GM19193 (cell line): Measurements from ENCODE around the gene SPOCK1.

Experiments used
- POLR2A ChIP-seq: IDR thresholded peaks from 4 replicates; pipeline ENCODE4 v1.6.1; 2011; ENCODE audit not compliant: insufficient read depth, insufficient read length; ENCODE audit errors: extremely low read depth

Gene SPOCK1

DNA sequence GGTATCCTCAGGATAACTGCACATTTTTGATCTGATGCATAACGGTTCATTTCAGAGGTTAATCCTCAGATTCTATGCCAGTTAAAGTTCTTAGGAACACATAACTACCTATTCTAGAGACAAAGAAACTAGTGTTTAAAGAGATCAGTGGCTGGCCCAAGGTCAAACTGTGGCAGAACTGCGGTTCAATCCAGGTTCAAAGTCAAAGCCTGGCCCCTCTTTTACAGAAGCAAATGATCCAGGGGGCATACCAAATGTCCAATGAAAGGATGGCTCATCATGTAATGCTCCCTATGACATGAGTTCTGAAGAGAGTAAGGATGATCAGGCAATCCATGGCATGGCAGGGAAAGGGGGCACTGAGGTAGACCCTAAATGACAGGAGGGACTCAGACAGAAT lies 283.3 kb downstream of the SPOCK1 start:
- TF ChIP-seq POLR2A, result no peak

DNA sequence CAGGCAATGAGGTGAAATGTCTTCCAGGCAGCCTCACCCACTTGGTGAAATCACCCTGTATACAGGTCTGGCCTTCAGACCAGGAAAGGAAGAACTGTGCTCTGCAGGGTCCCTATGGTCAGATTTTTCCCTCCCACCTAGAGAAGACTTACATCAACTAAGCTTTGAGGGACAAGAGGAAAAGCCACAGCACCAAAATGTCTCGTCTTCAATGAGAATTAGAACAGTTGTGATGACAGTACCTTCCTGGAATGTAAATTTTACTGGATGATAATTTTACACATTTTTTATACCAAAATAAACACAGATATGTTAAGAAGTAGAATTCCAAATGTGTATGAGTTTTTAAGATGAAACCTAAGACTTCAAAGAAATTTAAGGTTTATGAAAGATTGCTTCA lies 283.9 kb downstream of the SPOCK1 start:
- TF ChIP-seq POLR2A, result no peak

DNA sequence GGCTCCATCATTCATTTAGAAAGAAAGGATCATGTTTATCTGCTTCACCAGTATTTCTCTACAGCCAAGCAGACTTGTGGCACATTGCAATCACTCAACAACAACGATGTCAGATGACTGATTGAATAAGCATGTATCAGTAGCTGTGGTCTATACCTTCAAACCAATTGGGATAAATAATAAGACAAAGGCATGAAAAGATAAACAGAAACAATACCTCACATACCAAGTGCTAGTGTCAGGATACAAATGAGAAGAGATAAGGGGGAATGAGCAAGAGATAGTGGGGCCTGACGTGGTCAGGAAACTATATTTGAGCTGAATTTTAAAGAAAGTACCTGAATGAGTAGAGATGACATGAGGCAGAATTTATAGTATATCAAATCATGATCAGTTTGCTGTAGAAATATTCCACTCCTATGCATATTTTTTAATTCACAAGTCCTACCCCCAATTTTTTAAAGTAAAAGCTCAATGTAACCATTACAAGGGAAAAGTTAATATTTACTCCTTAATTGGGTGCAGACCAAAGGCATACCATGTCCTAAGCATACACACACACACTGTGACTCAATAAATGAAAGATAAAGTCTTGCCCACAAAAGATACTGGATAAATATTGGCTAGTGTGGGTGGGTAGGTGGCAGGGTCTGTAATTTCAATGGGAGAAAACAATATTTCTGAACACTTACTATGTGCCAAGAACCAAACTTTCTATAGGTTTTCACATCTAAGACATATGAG lies 284.5 kb downstream of the SPOCK1 start:
- no peak for TF ChIP-seq POLR2A

DNA sequence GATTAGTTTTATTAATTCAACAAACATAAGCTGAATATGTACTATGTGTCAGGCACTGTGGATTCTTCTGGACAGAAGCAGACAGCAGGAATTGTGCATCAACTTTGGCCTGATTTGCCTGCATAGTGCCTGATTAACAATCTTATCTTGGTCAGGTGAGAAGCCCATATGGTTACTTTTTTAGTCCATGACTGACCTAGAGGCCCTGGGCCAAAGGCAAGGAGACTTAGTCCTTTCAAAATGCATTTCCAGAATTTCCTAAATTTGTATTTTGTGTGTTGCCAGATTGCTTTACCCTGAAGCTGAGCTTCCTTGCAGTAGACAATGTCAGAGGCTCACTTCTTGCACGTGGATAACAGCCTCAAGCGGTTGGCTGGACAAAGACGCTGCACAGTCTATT lies 286.7 kb downstream of the SPOCK1 start:
- TF ChIP-seq POLR2A, result no peak

DNA sequence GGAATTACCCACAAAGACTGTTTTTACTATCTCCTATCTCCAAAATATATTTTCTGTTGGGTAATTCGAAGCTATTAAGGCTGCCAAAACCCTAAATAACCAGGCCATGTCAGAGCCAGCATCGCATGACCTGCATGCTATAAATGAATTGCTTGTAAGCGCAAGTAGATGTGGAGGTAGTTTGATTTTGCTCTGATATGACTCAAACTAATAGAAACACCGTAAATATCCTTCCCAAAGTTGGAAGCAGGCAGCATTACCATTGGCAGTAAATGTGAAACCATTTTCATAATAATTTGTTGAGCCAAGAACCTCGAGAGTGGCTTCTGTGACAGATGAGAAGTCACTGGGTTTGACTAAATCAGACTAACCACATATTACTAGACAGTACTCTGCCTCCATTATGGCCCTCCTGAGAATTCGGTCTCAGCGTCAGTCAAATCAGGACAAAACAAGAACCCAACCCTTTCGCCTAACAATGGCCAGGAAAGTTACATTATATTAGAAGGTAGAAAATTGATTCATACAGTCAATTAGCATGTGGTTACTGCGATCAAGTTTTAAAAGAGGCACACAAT lies 289.8 kb downstream of the SPOCK1 start:
- no peak for TF ChIP-seq POLR2A

DNA sequence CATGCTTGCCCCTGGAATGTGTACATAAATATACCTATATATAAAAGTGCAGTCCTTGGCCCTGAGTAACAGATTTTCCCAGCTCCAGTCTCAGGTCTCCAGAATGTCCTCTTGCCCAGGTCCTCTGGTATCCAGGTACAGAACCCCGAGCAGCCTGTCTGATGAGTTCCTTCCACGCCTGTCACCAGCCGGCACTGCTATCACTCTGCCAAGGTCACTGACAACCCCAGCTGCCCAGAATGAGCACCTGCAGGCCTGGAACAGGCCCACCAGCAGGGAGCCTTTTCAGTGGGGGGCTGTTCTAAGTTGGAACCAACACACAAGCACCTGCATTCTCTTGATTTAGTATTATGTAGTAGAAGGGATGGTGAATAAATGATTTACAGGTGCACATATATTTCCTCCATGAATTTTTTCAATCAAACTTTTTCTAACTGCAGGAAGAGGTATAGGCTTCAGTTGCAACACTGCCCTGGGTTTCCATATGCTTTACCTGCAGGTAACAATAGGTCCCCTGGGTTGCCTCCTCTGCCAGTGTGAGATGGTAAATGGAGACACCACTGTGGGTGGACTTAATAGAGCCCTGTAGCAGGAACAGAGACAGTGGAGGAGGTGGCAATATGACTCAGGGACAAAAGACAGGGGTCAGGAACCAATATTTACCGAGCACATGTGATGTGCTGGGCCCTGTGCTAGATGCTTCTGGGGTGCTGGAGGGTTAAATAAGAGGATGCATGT lies 291.9 kb downstream of the SPOCK1 start:
- no peak for TF ChIP-seq POLR2A

DNA sequence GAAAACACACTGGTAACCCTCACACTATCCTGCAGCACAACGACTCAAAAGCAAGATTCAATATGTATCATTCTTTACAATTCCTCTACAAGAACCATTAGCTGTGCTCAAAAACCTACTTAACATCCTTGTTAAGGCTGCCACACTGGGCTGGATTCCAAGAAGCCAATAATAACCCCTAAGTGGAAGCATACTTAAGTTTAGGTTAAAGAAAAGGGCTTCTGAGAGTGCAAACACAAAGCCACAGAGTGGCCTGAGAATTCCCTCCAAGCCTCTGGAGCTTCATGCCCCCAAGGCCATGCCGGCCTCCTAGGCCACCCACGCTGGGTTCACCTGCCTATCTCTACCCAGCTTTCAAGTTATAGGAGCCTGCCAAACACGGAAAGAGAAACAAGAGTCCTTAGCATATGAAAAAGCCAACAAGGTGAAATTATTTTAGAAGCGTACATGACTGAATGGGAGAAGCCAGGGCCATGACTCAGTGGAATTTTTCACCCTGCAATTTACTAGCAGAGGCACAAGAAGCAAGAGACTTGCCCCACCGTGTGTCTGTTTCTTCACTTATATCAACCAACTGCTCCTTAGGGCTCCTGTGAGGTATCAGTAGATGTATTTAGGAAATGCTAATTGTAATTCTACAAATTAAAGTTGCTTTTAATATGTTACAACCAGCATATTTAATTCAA lies 293.0 kb downstream of the SPOCK1 start:
- no peak for TF ChIP-seq POLR2A

DNA sequence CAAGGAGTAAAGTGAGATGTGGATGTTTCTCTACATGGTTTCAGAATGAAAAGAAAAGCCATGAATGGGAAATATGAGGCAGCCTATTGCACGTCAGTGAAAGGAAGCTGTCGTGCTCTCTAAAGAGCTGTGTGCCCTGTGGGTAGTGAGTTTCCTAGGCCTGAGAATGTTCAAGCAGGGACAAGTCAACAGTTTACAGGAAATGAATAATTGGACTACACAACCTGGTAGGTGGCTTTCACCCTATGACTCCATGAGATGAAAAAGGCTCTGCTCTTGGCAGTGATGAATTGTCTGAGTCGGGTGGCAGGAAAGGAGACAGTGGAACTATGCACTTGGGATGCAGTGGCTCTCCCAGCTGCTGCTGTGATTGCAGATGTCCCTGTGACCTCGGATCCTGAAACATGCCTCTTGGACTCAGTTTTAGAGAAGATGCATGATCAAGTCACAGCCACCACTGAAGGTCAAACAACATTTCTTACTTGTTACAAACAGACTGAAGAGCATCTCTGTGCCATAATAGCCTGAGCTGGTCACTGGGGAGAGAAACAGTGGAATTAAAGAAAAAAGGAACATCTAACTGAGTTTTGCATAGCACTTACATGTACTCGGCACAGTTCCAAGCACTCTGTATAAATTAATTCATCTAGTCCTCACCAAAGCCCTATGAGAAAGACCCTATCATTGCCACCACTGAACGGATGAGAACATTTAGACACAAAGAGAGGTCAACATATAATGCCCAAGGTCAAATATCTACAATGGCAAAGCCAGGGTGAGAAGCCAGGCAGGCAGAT lies 293.7 kb downstream of the SPOCK1 start:
- no peak for TF ChIP-seq POLR2A

DNA sequence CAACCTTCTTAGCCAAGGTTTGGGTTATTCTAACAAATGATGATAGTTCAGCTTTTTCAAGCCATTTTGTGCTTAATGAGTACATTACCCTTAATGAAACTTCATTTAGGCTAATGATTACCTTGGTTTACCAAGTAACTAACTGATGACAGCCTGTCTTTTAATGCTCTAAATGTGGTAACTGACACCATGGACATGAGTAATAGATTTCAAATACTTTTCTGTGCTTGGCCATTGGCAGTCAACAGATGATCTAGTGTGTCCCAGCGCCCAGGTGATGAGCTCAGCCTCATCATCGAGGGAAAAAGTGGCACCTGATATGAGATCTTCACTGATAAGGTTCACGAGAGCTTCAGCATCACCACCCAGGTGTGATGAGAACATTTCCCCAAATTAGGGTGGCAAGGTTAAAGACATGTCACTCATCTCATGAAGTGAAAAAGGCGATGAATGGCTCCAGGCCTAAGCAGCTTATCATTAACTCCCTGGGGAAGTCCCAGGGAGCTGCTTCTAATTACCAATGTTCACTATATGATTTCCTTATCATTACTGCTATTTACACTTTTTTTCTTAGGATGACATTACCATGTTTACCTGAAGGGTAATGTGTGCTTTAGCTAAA lies 296.0 kb downstream of the SPOCK1 start:
- no peak for TF ChIP-seq POLR2A

DNA sequence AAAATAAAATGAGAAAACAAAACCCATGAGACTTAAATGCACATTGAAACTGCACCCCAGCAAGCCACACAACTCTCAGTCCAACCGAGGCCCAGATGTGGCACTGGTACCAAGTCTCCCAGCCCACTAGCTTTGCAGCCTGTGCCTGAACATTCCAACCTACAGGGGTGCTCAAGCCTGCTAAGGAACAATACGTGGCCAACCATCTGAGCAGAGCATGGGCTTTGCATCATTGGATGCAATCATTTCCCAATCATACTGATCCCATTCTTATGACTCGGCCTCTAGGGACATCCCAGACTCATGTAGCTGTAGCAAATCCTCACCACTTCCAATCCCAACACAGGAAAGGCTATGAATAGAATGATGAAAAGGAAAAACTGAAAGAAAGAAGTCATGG lies 297.2 kb downstream of the SPOCK1 start:
- TF ChIP-seq POLR2A, result no peak

DNA sequence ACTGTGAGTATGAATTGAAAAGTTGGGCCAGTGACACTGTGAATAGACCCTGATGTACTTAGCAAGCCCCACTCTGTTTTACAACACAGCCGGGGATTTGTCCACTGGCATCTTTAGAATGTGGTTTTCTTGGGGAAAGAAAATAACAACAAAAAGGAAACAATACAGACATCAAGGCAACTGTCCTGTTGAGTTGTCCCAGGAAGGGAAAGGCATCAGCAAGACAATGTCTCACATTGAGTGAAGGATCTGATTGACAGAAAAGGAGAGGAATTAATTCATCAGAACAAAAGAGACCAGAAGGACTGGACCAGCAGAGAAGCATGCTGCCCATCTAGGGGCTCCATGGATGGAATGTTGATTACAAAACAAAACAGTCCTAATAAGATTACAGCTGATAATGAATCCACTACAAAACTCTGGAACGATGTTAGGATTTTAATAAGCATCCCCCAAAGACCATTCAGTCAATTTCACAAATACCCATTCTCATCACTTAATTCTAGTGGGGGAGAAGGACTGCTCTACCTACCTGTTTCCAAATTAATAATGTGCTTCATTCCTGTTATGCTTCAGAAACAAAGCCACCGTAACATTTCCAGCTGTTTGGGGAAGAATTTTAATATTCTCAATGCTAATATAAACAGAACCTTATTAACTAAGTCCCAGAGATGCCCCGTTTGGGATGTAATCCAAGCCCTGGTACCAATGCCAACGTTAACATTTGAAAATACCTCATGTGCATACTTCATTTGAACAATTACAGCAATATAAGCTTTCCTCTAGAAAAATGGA lies 298.0 kb downstream of the SPOCK1 start:
- TF ChIP-seq POLR2A, result no peak

DNA sequence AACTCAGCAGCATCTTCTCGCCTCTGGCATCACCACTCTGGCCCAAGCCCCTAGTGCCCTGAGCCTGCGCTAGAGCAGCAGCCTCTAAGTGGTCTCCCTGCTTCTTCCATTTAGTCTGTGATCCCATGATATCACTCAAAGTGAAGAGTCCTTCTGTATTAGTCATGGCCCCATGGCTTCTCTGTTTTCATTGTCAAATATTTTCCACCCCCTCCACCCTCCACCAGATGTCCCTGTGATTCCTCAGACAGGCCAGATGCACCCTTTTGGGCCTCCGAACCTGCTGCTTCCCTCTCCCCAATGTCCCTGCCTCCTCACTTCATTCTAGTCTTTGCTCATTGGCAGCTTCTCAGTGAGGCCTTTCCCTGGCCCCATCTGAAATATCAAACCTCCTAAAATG lies 299.2 kb downstream of the SPOCK1 start:
- no peak for TF ChIP-seq POLR2A

DNA sequence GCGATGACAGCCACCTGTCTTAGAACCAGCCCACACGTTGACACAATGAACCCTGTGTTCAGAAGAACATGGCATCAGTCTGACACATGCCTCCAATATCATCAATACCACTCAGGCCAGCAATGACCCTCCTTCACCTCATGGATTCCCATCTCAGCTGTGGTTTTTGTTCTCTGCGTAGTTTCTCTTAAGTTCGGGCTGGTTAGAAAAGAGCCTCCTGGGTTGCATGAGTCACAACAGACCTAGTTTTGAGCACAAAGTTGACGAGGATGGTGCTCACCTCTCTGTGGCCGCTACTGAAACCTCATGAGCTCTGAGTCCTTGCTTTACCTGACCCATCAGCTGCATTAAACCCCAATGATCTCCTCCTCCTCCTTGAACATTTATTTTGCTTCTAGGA lies 299.9 kb downstream of the SPOCK1 start:
- TF ChIP-seq POLR2A, result no peak

DNA sequence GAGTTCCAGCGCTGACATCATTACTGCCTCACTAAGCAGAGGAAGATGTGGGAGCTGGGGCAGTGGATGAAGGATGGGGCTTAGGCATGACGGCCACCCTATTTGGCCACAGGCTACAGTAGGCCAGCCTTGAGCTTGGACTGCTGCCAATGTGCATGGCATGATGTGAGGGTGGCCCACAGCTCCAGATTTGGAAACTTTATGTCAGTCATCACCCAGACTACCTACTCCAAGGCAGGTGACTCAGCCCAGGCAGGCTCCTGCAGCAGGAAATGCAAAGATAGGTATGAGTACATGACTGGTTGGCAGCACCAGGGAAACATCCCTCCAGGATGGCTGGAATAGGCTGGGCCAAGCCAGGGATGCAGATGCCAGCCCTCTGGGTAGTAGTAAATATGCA lies 303.6 kb downstream of the SPOCK1 start:
- TF ChIP-seq POLR2A, result no peak

DNA sequence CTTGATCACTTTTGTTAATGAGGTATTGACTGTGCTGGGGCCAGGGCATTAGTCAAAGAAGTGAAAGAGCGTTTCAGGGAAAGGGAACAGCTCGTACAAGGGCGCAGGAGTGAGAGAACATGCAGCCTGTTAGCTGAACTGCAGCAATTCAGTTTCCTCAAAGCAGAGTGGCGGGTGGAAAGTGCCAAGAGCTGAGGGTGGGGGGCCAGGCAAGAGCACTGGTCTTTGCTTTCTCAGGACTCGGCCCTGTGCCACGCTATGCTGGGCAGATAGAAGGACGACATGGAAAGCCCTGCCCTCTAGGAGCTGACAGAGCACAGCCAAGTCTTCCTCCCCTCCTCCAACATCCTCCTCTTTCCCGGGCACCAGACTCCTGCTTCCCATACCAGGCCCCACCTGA lies 304.8 kb downstream of the SPOCK1 start:
- no peak for TF ChIP-seq POLR2A
